NCI-H345 treated with DMSO at 0.1 percent for 48 hours (cell line): ENCODE results near the gene PRR29.
"Not testable (repeated sequence)": the region's sequence is repeated elsewhere in the genome, so short reads cannot be mapped to it uniquely, and the experiment has no call there.

ENCODE experiments used
- DNase-seq: peaks from one replicate; lab custom pipeline; 2025; ENCODE audit not compliant: unreplicated experiment; lab: John Stamatoyannopoulos, UW

The PRR29 gene

GRCh38 chr17:63995626-63996025 is 2.5 kb upstream of the PRR29 start:
- no peak for DNase-seq

GRCh38 chr17:63996430-63997182 is 1.5 kb upstream of the PRR29 start:
- DNase-seq = no peak

GRCh38 chr17:63997341-63998048 is 656 bp upstream of the PRR29 start:
- no peak for DNase-seq

GRCh38 chr17:63998721-63999679 is 849 bp downstream of the PRR29 start:
- no peak for DNase-seq

- DNase-seq = no peak
Measured at GRCh38 chr17:63999680-64000531, 1.8 kb downstream of the PRR29 start.

- no peak for DNase-seq
Measured at GRCh38 chr17:64001091-64001579, 3.0 kb downstream of the PRR29 start.

GRCh38 chr17:64001763-64002529 is 3.8 kb downstream of the PRR29 start:
- DNase-seq = no peak

- DNase-seq = no peak
Measured at GRCh38 chr17:64002658-64003525, 4.7 kb downstream of the PRR29 start.

- no peak for DNase-seq
Measured at GRCh38 chr17:64003526-64004121, 5.5 kb downstream of the PRR29 start.

- no peak for DNase-seq
Measured at GRCh38 chr17:64004218-64004770, 6.1 kb downstream of the PRR29 start.

- DNase-seq = peak; percentile 12
Measured at GRCh38 chr17:64004903-64005733, 7.0 kb downstream of the PRR29 start.

- DNase-seq = peak; percentile 68
Measured at GRCh38 chr17:64005734-64006167, 7.6 kb downstream of the PRR29 start.

GRCh38 chr17:64006361-64007088 is 8.4 kb downstream of the PRR29 start:
- DNase-seq = no peak

GRCh38 chr17:64007089-64007837 is 9.1 kb downstream of the PRR29 start:
- not testable (repeated sequence) for DNase-seq

GRCh38 chr17:64007838-64008282 is 9.7 kb downstream of the PRR29 start:
- DNase-seq = no peak
